Endothelial cell (in vitro differentiated cells): ENCODE data around the gene DNAAF8. TPM values are rescaled to one million over a fixed set of nuclear protein-coding genes. Genes with fewer than 3 reads are reported as not detected.

Experiments
- DNase-seq: peaks from one replicate; pipeline ENCODE4 v3.0.0; 2021; ENCODE audit warnings: low spot score
- H3K27ac Mint-ChIP-seq: one replicate; pipeline ENCODE4 v1.8.0; 2021; ENCODE audit warnings: mixed read lengths, inconsistent platforms; ENCODE audit not compliant: unreplicated experiment
- H3K27me3 Mint-ChIP-seq: one replicate; pipeline ENCODE4 v1.8.0; 2021; ENCODE audit warnings: mild to moderate bottlenecking, moderate library complexity, mixed read lengths, inconsistent platforms; ENCODE audit not compliant: unreplicated experiment
- H3K36me3 Mint-ChIP-seq: one replicate; pipeline ENCODE4 v1.8.0; 2021; ENCODE audit warnings: mild to moderate bottlenecking, low read depth, mixed read lengths, inconsistent platforms; ENCODE audit not compliant: unreplicated experiment
- H3K4me1 Mint-ChIP-seq: one replicate; pipeline ENCODE4 v1.8.0; 2021; ENCODE audit warnings: mild to moderate bottlenecking, mixed read lengths, inconsistent platforms; ENCODE audit not compliant: unreplicated experiment
- H3K4me3 Mint-ChIP-seq: one replicate; pipeline ENCODE4 v1.8.0; 2021; ENCODE audit warnings: mild to moderate bottlenecking, mixed read lengths, inconsistent platforms; ENCODE audit not compliant: unreplicated experiment
- H3K9me3 Mint-ChIP-seq: one replicate; pipeline ENCODE4 v1.8.0; 2021; ENCODE audit warnings: mixed read lengths, inconsistent platforms; ENCODE audit not compliant: unreplicated experiment
- CTCF ChIP-seq: fragments of 200-600 bp; sonication (generic); IDR thresholded peaks from one replicate; pipeline ENCODE4 v1.5.0; 2021; ENCODE audit warnings: antibody characterized with exemption; ENCODE audit not compliant: unreplicated experiment
- long read RNA-seq: library from polyadenylated mRNA; unstranded; transcript quantifications from one replicate; pipeline ENCODE4 v2.0.0, GENCODE V29; 2020; ENCODE audit not compliant: unreplicated experiment
- total RNA-seq: library from RNA; stranded (reverse); fragmentation: NEBNext Ultra II Directional; extraction: Animal tissue kit (Norgen Biotek cat#: 25700); gene quantifications from one replicate; pipeline ENCODE4 v1.2.1, GENCODE V29; 2021; ENCODE audit not compliant: unreplicated experiment

Gene DNAAF8
- total RNA-seq, result 0.18 TPM
- long read RNA-seq, result 0 reads

GRCh38 chr16:4734063-4734729, at the start of gene DNAAF8, which contains the start of gene ANKS3:
Gene DNAAF8, plus strand, starts transcription at chr16:4734537. Its CDS starts 1,978 bp downstream, at chr16:4736515.
Gene ANKS3, minus strand, starts transcription at chr16:4734271. Its CDS starts 4,122 bp downstream, at chr16:4730149.
- peak within 1 kb of the TSS; percentile 75 for H3K27ac Mint-ChIP-seq
- TF ChIP-seq CTCF, result no peak
- DNase-seq, result peak; percentile 89
- H3K4me1 Mint-ChIP-seq, result peaks cover 5% of the 10 kb centered on the region
- peaks cover 4% of the 10 kb centered on the region for H3K36me3 Mint-ChIP-seq
- H3K9me3 Mint-ChIP-seq, result no peaks in the 10 kb centered on the region
- H3K27me3 Mint-ChIP-seq, result peaks cover 8% of the 10 kb centered on the region
- H3K4me3 Mint-ChIP-seq, result peak within 1 kb of the TSS; percentile 95

GRCh38 chr16:4684763-4685162, 49.6 kb upstream of the DNAAF8 start:
- H3K4me1 Mint-ChIP-seq, result no peaks in the 10 kb centered on the region
- H3K4me3 Mint-ChIP-seq, result peak overlapping the region; percentile 69
- no peaks in the 10 kb centered on the region for H3K9me3 Mint-ChIP-seq
- no peak for DNase-seq
- peaks cover 7% of the 10 kb centered on the region for H3K27me3 Mint-ChIP-seq
- TF ChIP-seq CTCF, result no peak
- H3K36me3 Mint-ChIP-seq, result peaks cover 20% of the 10 kb centered on the region
- no peak overlapping the region for H3K27ac Mint-ChIP-seq

GRCh38 chr16:4685292-4685691, 49.0 kb upstream of the DNAAF8 start:
- peaks cover 7% of the 10 kb centered on the region for H3K27me3 Mint-ChIP-seq

DNA sequence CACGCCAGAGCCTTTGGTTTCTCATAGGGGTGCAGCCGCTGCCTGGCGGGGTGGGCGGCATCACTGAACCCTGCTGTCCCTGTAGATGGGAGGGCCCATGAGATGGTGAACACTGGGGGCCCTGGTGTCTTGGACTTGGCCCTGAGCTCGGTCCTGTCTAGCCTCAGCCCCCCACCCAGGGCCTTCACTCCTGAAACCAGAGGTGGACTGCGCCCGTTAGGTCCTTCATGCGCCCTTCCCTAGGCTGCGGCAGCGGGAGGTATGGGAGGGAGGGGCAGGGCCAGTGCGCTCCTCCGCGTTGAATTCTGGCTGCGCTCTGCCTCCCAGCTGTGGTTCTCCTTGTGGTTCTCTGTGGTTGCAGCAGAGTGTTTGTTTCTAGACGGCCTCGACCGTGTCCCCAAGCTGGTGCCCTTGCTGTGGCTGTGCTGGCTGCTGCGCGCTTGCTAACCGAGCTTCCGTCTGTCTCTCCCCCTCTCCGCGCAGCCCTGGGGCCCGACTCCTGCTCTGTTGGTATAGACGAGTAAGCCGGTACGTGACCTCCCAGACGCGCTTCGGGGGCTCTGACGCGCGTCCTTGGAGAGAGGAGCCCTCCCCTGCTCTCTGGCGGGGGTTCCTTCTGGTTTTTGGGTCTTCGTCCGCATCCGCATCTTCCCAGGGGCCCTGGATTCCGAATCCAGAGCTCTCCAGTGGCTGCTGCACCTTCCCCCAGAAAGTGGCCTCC, 48.4 kb upstream of the DNAAF8 start:
- no peak overlapping the region for H3K27ac Mint-ChIP-seq
- TF ChIP-seq CTCF, result no peak
- peaks cover 9% of the 10 kb centered on the region for H3K27me3 Mint-ChIP-seq
- DNase-seq, result no peak
- H3K4me1 Mint-ChIP-seq, result no peaks in the 10 kb centered on the region
- no peaks in the 10 kb centered on the region for H3K9me3 Mint-ChIP-seq
- H3K36me3 Mint-ChIP-seq, result peaks cover 20% of the 10 kb centered on the region
- peak overlapping the region; percentile 25 for H3K4me3 Mint-ChIP-seq

More at GRCh38 chr16:4685292-4685691, 49.0 kb upstream of the DNAAF8 start:
- no peak for DNase-seq
- H3K27ac Mint-ChIP-seq, result no peak overlapping the region
- H3K4me1 Mint-ChIP-seq, result no peaks in the 10 kb centered on the region
- H3K9me3 Mint-ChIP-seq, result no peaks in the 10 kb centered on the region
- TF ChIP-seq CTCF, result no peak
- H3K36me3 Mint-ChIP-seq, result peaks cover 20% of the 10 kb centered on the region
- peak overlapping the region; percentile 69 for H3K4me3 Mint-ChIP-seq
